AG04449 (cell line): ENCODE results near the gene B4GALNT1.
"Not testable (repeated sequence)": the region's sequence is repeated elsewhere in the genome, so short reads cannot be mapped to it uniquely, and the experiment has no call there.

Experiments
- CTCF ChIA-PET: fragments of 350-600 bp; formaldehyde crosslinking; extraction: SDS; loops from one replicate; lab custom pipeline; 2021; ENCODE audit warnings: antibody characterized with exemption; lab: Yijun Ruan, JAX
- POLR2A ChIA-PET: fragments of 400-600, 350-600 bp; formaldehyde crosslinking; extraction: SDS; loops from one replicate; lab custom pipeline; 2020; ENCODE audit warnings: antibody characterized with exemption, inconsistent platforms; lab: Yijun Ruan, JAX
- DNase-seq: peaks from one replicate; pipeline ENCODE4 v3.0.0-alpha.2; 2010; ENCODE audit warnings: low read depth, low spot score
- H3K4me3 ChIP-seq: 2 replicates; pipeline ENCODE4 v1.5.1; 2011; ENCODE audit warnings: low read depth, mild to moderate bottlenecking, control low read depth, low read length
- TF ChIP-seq, protein P1 (sequence below): IDR thresholded peaks from one replicate; pipeline ENCODE4 v1.5.1; 2011; ENCODE audit warnings: mild to moderate bottlenecking, moderate library complexity, low read length, control low read depth, inconsistent platforms; ENCODE audit not compliant: insufficient read depth; ENCODE audit errors: missing control alignments

B4GALNT1 gene

DNA sequence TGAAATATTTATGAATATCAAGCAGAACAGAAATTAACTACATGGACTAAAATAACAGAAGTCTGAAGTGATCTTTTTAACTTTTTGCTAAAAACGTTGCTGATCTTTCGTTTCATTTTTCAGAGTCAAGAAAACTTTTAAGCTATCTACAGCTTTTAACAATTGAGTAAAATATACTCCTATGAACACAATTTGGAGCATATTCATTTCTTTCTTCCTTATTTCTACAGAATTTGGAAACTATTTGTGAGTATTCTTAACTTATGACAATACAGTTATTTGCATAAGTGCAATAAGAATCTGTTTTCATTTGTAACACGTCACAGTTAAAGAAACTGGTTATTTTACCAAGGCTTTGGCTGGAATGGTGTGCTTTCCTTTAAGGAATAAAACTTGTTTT is 21.0 kb upstream of the B4GALNT1 start:
- POLR2A ChIA-PET, result no interaction called here
- no peak for DNase-seq
- TF ChIP-seq, protein P1, sequence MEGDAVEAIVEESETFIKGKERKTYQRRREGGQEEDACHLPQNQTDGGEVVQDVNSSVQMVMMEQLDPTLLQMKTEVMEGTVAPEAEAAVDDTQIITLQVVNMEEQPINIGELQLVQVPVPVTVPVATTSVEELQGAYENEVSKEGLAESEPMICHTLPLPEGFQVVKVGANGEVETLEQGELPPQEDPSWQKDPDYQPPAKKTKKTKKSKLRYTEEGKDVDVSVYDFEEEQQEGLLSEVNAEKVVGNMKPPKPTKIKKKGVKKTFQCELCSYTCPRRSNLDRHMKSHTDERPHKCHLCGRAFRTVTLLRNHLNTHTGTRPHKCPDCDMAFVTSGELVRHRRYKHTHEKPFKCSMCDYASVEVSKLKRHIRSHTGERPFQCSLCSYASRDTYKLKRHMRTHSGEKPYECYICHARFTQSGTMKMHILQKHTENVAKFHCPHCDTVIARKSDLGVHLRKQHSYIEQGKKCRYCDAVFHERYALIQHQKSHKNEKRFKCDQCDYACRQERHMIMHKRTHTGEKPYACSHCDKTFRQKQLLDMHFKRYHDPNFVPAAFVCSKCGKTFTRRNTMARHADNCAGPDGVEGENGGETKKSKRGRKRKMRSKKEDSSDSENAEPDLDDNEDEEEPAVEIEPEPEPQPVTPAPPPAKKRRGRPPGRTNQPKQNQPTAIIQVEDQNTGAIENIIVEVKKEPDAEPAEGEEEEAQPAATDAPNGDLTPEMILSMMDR, result no peak
- CTCF ChIA-PET, result interaction anchor here (0.7 to 1.7 kb wide), 3 partner anchors 21 to 141 kb away, joined by 3 to 4 read pairs (median 3); partner anchors contain the start of gene B4GALNT1
- no peak overlapping the region for H3K4me3 ChIP-seq

DNA sequence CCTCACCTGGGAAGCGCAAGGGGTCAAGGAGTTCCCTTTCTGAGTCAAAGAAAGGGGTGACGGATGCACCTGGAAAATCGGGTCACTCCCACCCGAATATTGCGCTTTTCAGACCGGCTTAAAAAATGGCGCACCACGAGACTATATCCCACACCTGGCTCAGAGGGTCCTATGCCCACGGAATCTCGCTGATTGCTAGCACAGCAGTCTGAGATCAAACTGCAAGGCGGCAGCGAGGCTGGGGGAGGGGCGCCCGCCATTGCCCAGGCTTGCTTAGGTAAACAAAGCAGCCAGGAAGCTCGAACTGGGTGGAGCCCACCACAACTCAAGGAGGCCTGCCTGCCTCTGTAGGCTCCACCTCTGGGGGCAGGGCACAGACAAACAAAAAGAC is 13.7 kb upstream of the B4GALNT1 start:
- CTCF ChIA-PET, result interaction anchor here (4.3 kb wide), 1 partner anchor 63 kb away, joined by 16 read pairs; no protein-coding TSS in a partner anchor
- H3K4me3 ChIP-seq, DNase-seq, POLR2A ChIA-PET: not testable (repeated sequence)

DNA sequence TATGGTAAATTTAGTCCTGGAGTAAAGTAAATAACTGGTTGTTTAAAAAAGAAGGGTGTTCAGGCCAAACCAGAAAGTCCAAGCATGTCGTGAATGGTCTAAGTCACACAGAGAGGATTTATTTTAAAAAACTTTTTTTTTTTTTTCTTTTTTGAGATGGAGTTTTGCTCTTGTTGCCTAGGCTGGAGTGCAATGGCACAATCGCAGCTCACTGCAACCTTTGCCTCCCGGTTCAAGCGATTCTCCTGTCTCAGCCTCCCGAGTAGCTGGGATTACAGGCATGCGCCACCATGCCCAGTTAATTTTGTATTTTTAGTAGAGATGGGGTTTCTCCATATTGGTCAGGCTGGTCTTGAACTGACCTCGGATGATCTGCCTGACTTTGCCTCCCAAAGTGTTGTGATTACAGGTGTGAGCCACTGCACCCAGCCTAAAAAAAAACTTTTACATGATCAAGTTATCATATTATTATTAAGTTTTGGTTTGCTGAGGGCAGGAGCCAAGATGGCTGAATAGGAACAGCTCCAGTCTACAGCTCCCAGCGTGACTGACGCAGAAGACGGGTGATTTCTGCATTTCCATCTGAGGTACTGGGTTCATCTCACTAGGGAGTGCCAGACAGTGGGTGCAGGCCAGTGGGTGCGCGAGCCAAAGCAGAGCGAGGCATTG is 13.1 kb upstream of the B4GALNT1 start:
- H3K4me3 ChIP-seq, DNase-seq: not testable (repeated sequence)
- CTCF ChIA-PET, result interaction anchor here (0.7 to 4.3 kb wide), 4 partner anchors 13 to 62 kb away, joined by 3 to 16 read pairs (median 9); partner anchors contain the start of gene B4GALNT1

DNA sequence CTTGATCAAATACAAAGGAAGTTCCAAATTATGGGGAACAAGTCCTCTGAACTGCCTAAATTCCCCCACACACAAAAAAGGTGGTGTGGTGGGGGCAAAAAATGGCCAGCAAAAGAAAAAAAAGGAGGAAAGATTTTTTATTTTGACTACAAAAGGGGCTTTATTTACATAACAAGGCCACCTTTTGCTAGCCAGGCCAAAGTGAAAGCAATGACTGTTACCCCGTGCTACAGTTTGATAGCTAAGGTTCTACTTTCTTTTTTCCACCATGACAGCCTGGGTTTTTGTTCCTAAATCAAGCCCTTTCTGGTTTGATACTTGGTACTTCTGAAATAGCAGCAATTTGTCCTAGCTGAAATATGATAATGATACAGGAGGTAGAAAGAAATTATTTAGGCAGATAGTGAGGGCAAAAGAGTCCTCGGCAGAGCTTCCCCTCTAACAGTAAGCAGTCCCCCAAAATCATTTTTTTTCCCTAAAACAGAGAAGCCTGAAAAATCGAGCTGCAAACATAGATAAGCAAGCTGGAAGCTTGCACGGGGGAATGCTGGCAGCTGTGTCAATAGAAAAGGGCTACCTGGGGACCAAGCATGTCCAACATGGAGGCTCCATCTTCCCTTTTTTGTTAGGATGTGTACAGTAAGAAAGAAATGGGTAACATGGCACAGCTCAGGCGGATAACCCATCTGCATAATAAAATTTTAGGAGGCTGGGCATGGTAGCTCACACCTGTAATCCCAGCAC is 8.9 kb upstream of the B4GALNT1 start:
- TF ChIP-seq, protein P1, result no peak
- no peak overlapping the region for H3K4me3 ChIP-seq
- POLR2A ChIA-PET, result no interaction called here
- DNase-seq, result no peak
- CTCF ChIA-PET, result interaction anchor here (0.7 to 3.6 kb wide), 10 partner anchors 9 to 93 kb away, joined by 3 to 15 read pairs (median 4); partner anchors contain the start of gene B4GALNT1

More for the DNA sequence above, 13.1 kb upstream of the B4GALNT1 start:
- POLR2A ChIA-PET, result not testable (repeated sequence)

DNA sequence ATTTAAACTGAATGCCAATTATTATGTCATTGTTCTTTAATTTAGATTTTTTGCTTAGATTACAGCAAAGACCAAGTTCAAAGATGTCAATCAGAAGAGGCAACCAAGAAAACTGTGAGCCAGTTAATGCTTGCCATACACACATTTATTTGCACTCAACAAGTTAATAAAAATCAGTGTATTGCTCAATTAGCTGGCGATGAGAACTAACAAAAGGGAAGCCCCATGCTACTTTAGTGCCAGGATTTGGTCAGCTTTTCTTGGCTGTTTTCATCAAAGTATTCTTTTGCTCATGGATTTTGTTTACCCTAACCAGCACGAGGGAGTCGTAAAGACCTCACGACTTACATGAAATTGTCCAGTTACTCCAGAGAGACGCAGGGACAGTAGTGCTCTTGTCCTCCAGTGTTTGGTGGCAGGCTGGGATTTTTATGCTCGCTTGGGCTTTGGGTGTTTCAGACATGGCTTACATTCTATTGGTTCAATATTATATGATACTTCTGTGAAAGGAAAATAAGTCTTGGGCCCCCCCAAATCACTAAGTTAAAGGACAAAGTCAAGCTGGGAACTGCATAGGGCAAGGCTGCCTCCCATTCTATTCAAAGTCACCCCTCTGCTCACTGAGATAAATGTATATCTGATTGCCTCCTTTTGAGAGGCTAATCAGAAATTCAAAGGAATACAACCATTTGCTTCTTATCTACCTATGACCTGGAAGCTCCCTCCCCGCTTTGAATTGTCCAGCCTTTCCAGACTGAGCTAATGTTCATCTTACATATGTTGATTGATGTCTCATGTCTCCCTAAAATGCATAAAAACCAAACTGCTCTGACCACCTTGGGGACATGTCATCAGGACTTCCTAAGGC is 7.4 kb upstream of the B4GALNT1 start:
- ChIA-PET CTCF (interaction anchor here (1.1 to 3.6 kb wide), 7 partner anchors 10 to 86 kb away, joined by 3 to 10 read pairs (median 5); no protein-coding TSS in a partner anchor), POLR2A (no interaction called here)
- TF ChIP-seq, protein P1, result no peak
- no peak for DNase-seq
- H3K4me3 ChIP-seq, result no peak overlapping the region

DNA sequence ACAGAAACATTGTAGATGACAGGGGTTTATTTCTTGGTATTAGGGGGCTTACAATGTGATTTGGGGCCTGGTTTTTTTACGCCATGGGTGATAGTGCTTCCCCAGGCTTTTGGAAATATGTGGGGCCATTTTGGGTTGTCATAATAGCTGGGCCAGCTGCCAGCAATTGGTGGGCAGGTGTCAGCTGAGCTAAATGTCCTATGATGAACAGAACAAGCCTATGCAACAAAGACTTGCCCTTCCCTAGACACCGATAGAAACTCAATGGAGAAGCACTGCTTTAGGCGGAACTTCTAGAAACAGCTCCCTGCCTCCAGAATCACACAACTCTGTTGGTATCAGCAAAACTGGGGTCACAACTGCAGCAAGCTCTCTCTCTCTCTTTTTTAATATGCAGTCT is 5.1 kb upstream of the B4GALNT1 start:
- ChIA-PET POLR2A (interaction anchor here (0.6 to 0.7 kb wide), 2 partner anchors 11 to 27 kb away, joined by 3 read pairs; partner anchors contain the start of gene ARHGEF25), CTCF (interaction anchor here (0.8 to 3.7 kb wide), 7 partner anchors 10 to 58 kb away, joined by 3 to 41 read pairs (median 3); partner anchors contain the start of gene OS9)
- TF ChIP-seq, protein P1, result no peak
- H3K4me3 ChIP-seq, result no peak overlapping the region
- DNase-seq, result no peak
